Rectal smooth muscle tissue (tissue), 1 donor: Measurements from ENCODE around the gene NUDT19.
"Not testable (repeated sequence)": the region's sequence is repeated elsewhere in the genome, so short reads cannot be mapped to it uniquely, and the experiment has no call there.

Experiments used
- H3K27ac ChIP-seq: one replicate; pipeline ENCODE4 v1.7.0; 2013; ENCODE audit warnings: low read depth, low read length, inconsistent platforms
- H3K27me3 ChIP-seq: one replicate; pipeline ENCODE4 v1.7.0; 2013; ENCODE audit warnings: low read length; ENCODE audit not compliant: control insufficient read depth, insufficient read depth
- H3K36me3 ChIP-seq: one replicate; pipeline ENCODE4 v1.7.0; 2013; ENCODE audit warnings: low read length; ENCODE audit not compliant: control insufficient read depth, insufficient read depth
- H3K4me1 ChIP-seq: one replicate; pipeline ENCODE4 v1.7.0; 2013; ENCODE audit warnings: low read length; ENCODE audit not compliant: control insufficient read depth, insufficient read depth
- H3K4me3 ChIP-seq: one replicate; pipeline ENCODE4 v1.7.0; 2013; ENCODE audit warnings: low read length
- H3K9ac ChIP-seq: one replicate; pipeline ENCODE4 v1.7.0; 2013; ENCODE audit warnings: low read length

The NUDT19 gene

DNA sequence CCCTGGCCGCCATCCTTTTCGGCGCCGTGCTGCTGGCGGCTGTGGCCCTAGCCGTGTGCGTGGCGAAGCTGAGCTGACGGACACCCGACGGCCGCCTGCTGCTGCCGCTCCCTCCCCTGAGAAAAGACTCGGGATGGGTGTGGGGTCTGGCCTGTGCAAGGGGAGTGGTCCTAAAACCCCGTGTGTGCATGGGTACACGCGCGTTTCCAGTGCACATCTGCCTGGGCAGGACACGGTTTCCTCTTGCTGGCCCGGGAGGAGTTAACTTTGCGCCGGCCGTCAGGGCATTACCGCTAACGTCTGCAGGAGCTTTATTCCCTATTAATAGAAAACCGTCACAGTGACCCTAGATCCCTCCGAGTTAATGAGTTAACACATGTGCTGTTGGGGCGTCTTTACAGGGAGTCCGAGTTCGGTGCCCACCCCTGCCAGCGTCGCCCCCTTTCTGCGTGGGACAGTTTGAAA lies 14.7 kb upstream of the NUDT19 start:
- Histone ChIP-seq H3K27me3 (peaks cover 5% of the 10 kb centered on the region), H3K36me3 (no peaks in the 10 kb centered on the region), H3K4me3 (no peak overlapping the region), H3K9ac (no peak overlapping the region), H3K4me1 (peaks cover 7% of the 10 kb centered on the region), H3K27ac (no peak overlapping the region)

GRCh38 chr19:32677657-32678056 lies 14.0 kb upstream of the NUDT19 start:
- no peaks in the 10 kb centered on the region for H3K36me3 ChIP-seq
- no peak overlapping the region for H3K27ac ChIP-seq
- peaks cover 5% of the 10 kb centered on the region for H3K27me3 ChIP-seq
- H3K4me1 ChIP-seq, result peaks cover 7% of the 10 kb centered on the region
- H3K9ac ChIP-seq, result no peak overlapping the region
- no peak overlapping the region for H3K4me3 ChIP-seq

DNA sequence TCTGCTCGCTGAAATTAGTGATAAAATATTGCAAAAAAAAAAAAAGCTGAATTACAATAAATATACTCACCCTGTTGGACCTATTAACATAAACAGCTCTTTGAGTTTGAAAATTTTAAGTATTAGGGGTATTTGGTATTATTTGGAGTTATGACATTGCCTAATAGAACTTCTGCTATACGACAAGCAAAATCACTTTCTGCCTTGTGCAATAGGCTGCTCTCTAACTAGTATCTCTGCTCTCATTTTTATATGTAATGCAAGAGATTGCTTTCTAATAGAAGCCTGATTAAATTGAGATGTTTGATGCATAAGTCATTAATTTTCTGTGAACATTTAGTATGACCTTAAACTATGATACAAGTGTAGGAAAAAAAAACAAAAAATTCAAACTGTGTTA lies 10.6 kb upstream of the NUDT19 start:
- Histone ChIP-seq H3K4me3 (no peak overlapping the region), H3K27me3 (peaks cover 5% of the 10 kb centered on the region), H3K27ac (no peak overlapping the region), H3K9ac (no peak overlapping the region), H3K36me3 (no peaks in the 10 kb centered on the region), H3K4me1 (no peaks in the 10 kb centered on the region)

GRCh38 chr19:32682317-32682716 lies 9.3 kb upstream of the NUDT19 start:
- no peaks in the 10 kb centered on the region for H3K36me3 ChIP-seq

GRCh38 chr19:32686847-32687475 lies 4.7 kb upstream of the NUDT19 start:
- Histone ChIP-seq H3K27ac (no peak overlapping the region), H3K36me3 (no peaks in the 10 kb centered on the region), H3K9ac (no peak overlapping the region), H3K27me3 (no peaks in the 10 kb centered on the region), H3K4me3 (no peak overlapping the region), H3K4me1 (peaks cover 4% of the 10 kb centered on the region)

More at GRCh38 chr19:32682317-32682716, 9.3 kb upstream of the NUDT19 start:
- H3K4me3 ChIP-seq, result no peak overlapping the region
- no peaks in the 10 kb centered on the region for H3K4me1 ChIP-seq
- H3K27me3 ChIP-seq, result no peaks in the 10 kb centered on the region
- H3K27ac ChIP-seq, result no peak overlapping the region
- no peak overlapping the region for H3K9ac ChIP-seq

DNA sequence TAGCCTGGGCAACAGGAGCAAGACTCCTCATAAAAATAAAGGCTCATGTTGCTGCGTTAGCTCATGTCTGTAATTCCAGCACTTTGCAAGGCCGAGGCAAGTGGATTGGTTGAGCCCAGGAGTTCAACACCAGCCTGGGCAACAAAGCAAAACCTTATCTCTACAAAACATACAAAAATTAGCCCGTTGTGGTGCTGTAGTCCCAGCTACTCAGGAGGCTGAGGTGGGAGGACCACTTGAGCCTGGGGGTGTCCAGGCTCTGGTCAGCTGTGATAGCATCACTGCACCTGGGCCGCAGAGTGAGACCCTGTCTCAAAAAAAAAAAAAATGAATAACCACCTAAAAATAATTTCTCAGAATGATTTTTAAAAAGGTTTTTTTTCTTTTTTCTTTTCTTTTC lies 3.9 kb upstream of the NUDT19 start:
- Histone ChIP-seq H3K27ac (no peak overlapping the region), H3K9ac (no peak overlapping the region), H3K4me3 (no peak overlapping the region), H3K36me3 (no peaks in the 10 kb centered on the region), H3K4me1 (peaks cover 4% of the 10 kb centered on the region), H3K27me3 (no peaks in the 10 kb centered on the region)

DNA sequence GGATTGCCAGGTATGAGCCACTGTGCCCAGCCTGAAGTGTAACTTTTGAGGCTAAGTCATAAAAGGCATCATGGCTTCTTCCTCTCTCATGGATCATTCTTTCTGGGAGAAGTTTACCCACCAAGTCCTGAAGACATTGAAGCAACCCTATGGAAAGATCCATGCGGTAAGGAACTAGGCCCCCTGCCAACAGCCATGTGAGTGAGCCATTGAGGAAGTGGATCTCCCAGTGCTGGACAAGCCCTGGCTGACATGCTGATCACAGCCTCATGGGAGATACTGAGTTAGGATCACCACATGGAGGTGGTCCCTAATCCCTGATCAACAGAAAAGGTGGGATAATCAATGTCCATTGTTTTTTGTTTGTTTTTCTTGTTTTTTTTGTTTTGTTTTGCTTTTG lies 3.3 kb upstream of the NUDT19 start:
- Histone ChIP-seq H3K36me3 (no peaks in the 10 kb centered on the region), H3K4me3 (no peak overlapping the region), H3K4me1 (peaks cover 5% of the 10 kb centered on the region), H3K27me3 (no peaks in the 10 kb centered on the region), H3K9ac (no peak overlapping the region), H3K27ac (no peak overlapping the region)

- H3K9ac ChIP-seq, result peak overlapping the region; percentile 45
- no peaks in the 10 kb centered on the region for H3K27me3 ChIP-seq
- peaks cover 6% of the 10 kb centered on the region for H3K4me1 ChIP-seq
- peak overlapping the region; percentile 73 for H3K4me3 ChIP-seq
- H3K36me3 ChIP-seq, result no peaks in the 10 kb centered on the region
- H3K27ac ChIP-seq, result peak overlapping the region; percentile 80
These were observed 518 bp downstream of the NUDT19 start for GRCh38 chr19:32691952-32692726.

- peaks cover 6% of the 10 kb centered on the region for H3K4me1 ChIP-seq
These were observed 1.1 kb downstream of the NUDT19 start for GRCh38 chr19:32692727-32693061.

GRCh38 chr19:32693151-32694108 lies 1.8 kb downstream of the NUDT19 start:
- H3K9ac ChIP-seq, H3K36me3 ChIP-seq, H3K4me1 ChIP-seq, H3K27ac ChIP-seq, H3K27me3 ChIP-seq: not testable (repeated sequence)
- peak overlapping the region; percentile 73 for H3K4me3 ChIP-seq

More at GRCh38 chr19:32692727-32693061, 1.1 kb downstream of the NUDT19 start:
- Histone ChIP-seq H3K4me3 (peak overlapping the region; percentile 73), H3K9ac (peak overlapping the region; percentile 45), H3K27ac (peak overlapping the region; percentile 80), H3K27me3 (no peaks in the 10 kb centered on the region), H3K36me3 (no peaks in the 10 kb centered on the region)

GRCh38 chr19:32694316-32694715 lies 2.7 kb downstream of the NUDT19 start:
- H3K4me1 ChIP-seq, H3K36me3 ChIP-seq, H3K9ac ChIP-seq, H3K27me3 ChIP-seq, H3K4me3 ChIP-seq, H3K27ac ChIP-seq: not testable (repeated sequence)

DNA sequence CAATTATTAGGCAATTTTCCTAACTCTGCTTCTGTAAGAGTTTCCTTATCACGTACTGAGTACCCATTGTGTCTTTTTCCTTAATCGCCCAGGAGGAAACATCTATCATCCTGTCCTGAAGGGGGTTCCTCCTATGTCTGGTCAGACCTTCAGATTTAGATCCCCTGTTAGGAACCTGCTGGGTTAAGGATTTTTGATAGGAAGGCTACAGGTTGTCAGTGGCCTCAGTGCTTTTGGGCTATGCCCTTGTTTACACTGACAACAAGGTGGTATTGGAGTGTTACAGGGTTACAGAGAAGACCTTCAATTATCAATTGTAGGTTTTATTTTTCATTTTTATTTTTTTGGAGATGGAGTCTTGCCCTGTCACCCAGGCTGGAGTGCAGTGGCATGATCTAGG lies 3.2 kb downstream of the NUDT19 start:
- H3K36me3 ChIP-seq, H3K4me3 ChIP-seq, H3K9ac ChIP-seq, H3K4me1 ChIP-seq, H3K27ac ChIP-seq, H3K27me3 ChIP-seq: not testable (repeated sequence)
